H1 (cell line): ENCODE data around the gene PSMB5. TPM values are rescaled to one million over a fixed set of nuclear protein-coding genes. Genes with fewer than 3 reads are reported as not detected.

Source experiments
- BACH1 ChIP-seq: IDR thresholded peaks from 2 replicates; pipeline ENCODE4 v1.6.1; 2012; ENCODE audit warnings: low read length, improper control_type of control experiment
- CEBPB ChIP-seq: IDR thresholded peaks from 2 replicates; pipeline ENCODE4 v1.6.1; 2012; ENCODE audit warnings: low read depth, low read length
- EGR1 ChIP-seq: IDR thresholded peaks from 2 replicates; pipeline ENCODE4 v1.6.1; 2011; ENCODE audit warnings: low read depth, low read length, borderline replicate concordance
- HDAC2 ChIP-seq, 2 experiments: fragments of 300-600 bp in 1 of 2; sonication (generic) in 1 of 2; IDR thresholded peaks; 2 replicates each; pipeline ENCODE4 v1.6.1; 2011 to 2012; ENCODE audit warnings: low read depth in 2 of 2, low read length in 2 of 2, mild to moderate bottlenecking in 2 of 2, moderate library complexity in 2 of 2, borderline replicate concordance in 1 of 2, inconsistent platforms in 1 of 2
- KDM5A ChIP-seq: fragments of 200-600 bp; IDR thresholded peaks from 2 replicates; pipeline ENCODE4 v1.7.1; 2012; ENCODE audit warnings: mild to moderate bottlenecking, low read length, inconsistent platforms, mixed read lengths
- MAFK ChIP-seq: IDR thresholded peaks from 2 replicates; pipeline ENCODE4 v1.6.1; 2012; ENCODE audit warnings: low read depth, mild to moderate bottlenecking, improper control_type of control experiment, low read length
- RXRA ChIP-seq: IDR thresholded peaks from 2 replicates; pipeline ENCODE4 v1.6.1; 2011; ENCODE audit warnings: low read depth, mild to moderate bottlenecking, low read length, moderate library complexity; ENCODE audit not compliant: insufficient read depth
- SRF ChIP-seq: IDR thresholded peaks from 2 replicates; pipeline ENCODE4 v1.6.1; 2011; ENCODE audit warnings: mild to moderate bottlenecking, low read depth, low read length, moderate library complexity
- polyA plus RNA-seq, 7 experiments: library from polyadenylated mRNA; depleted of rRNA in 3 of 7; stranded (reverse) in 5 of 7; unstranded in 2 of 7; fragments of >200 nt in 5 of 7; fragments of 200-250 nt in 2 of 7; gene quantifications; 1 replicate in 5 of 7; 2 replicates in 1 of 7; 4 replicates in 1 of 7; pipeline versions ENCODE4 v1.2.1 to v1.2.3, GENCODE V29; 2011 to 2013; ENCODE audit warnings: missing spikeins in 2 of 7, mixed read lengths in 2 of 7
- total RNA-seq: library from RNA; stranded (reverse); fragmentation: NEBNext Ultra II Directional; extraction: Animal tissue kit (Norgen Biotek cat#: 25700); gene quantifications from 2 replicates; pipeline ENCODE4 v1.2.1, GENCODE V29; 2021
- TF ChIP-seq, protein P1 (sequence below): fragments of 300-600 bp; sonication (generic); IDR thresholded peaks from 2 replicates; pipeline ENCODE4 v1.7.1; 2012; ENCODE audit warnings: low read length, moderate library complexity, mild to moderate bottlenecking, inconsistent platforms; ENCODE audit not compliant: insufficient replicate concordance
- TF ChIP-seq, protein P2 (sequence below): IDR thresholded peaks from 2 replicates; pipeline ENCODE4 v1.6.1; 2012; ENCODE audit warnings: low read length, inconsistent platforms

The PSMB5 gene
- total and polyA plus RNA-seq, 2 of the 8 experiments (the other 6 are each of a cell fraction or from before 2014, with no cell fraction given) = 254 to 510 TPM

GRCh38 chr14:23069413-23069806, 34.7 kb upstream of the PSMB5 start (continued):
- TF ChIP-seq, protein P1, sequence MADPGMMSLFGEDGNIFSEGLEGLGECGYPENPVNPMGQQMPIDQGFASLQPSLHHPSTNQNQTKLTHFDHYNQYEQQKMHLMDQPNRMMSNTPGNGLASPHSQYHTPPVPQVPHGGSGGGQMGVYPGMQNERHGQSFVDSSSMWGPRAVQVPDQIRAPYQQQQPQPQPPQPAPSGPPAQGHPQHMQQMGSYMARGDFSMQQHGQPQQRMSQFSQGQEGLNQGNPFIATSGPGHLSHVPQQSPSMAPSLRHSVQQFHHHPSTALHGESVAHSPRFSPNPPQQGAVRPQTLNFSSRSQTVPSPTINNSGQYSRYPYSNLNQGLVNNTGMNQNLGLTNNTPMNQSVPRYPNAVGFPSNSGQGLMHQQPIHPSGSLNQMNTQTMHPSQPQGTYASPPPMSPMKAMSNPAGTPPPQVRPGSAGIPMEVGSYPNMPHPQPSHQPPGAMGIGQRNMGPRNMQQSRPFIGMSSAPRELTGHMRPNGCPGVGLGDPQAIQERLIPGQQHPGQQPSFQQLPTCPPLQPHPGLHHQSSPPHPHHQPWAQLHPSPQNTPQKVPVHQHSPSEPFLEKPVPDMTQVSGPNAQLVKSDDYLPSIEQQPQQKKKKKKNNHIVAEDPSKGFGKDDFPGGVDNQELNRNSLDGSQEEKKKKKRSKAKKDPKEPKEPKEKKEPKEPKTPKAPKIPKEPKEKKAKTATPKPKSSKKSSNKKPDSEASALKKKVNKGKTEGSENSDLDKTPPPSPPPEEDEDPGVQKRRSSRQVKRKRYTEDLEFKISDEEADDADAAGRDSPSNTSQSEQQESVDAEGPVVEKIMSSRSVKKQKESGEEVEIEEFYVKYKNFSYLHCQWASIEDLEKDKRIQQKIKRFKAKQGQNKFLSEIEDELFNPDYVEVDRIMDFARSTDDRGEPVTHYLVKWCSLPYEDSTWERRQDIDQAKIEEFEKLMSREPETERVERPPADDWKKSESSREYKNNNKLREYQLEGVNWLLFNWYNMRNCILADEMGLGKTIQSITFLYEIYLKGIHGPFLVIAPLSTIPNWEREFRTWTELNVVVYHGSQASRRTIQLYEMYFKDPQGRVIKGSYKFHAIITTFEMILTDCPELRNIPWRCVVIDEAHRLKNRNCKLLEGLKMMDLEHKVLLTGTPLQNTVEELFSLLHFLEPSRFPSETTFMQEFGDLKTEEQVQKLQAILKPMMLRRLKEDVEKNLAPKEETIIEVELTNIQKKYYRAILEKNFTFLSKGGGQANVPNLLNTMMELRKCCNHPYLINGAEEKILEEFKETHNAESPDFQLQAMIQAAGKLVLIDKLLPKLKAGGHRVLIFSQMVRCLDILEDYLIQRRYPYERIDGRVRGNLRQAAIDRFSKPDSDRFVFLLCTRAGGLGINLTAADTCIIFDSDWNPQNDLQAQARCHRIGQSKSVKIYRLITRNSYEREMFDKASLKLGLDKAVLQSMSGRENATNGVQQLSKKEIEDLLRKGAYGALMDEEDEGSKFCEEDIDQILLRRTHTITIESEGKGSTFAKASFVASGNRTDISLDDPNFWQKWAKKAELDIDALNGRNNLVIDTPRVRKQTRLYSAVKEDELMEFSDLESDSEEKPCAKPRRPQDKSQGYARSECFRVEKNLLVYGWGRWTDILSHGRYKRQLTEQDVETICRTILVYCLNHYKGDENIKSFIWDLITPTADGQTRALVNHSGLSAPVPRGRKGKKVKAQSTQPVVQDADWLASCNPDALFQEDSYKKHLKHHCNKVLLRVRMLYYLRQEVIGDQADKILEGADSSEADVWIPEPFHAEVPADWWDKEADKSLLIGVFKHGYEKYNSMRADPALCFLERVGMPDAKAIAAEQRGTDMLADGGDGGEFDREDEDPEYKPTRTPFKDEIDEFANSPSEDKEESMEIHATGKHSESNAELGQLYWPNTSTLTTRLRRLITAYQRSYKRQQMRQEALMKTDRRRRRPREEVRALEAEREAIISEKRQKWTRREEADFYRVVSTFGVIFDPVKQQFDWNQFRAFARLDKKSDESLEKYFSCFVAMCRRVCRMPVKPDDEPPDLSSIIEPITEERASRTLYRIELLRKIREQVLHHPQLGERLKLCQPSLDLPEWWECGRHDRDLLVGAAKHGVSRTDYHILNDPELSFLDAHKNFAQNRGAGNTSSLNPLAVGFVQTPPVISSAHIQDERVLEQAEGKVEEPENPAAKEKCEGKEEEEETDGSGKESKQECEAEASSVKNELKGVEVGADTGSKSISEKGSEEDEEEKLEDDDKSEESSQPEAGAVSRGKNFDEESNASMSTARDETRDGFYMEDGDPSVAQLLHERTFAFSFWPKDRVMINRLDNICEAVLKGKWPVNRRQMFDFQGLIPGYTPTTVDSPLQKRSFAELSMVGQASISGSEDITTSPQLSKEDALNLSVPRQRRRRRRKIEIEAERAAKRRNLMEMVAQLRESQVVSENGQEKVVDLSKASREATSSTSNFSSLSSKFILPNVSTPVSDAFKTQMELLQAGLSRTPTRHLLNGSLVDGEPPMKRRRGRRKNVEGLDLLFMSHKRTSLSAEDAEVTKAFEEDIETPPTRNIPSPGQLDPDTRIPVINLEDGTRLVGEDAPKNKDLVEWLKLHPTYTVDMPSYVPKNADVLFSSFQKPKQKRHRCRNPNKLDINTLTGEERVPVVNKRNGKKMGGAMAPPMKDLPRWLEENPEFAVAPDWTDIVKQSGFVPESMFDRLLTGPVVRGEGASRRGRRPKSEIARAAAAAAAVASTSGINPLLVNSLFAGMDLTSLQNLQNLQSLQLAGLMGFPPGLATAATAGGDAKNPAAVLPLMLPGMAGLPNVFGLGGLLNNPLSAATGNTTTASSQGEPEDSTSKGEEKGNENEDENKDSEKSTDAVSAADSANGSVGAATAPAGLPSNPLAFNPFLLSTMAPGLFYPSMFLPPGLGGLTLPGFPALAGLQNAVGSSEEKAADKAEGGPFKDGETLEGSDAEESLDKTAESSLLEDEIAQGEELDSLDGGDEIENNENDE = no peak
- TF ChIP-seq SRF (no peak), HDAC2 (IDR thresholded peaks at IDR 0.05; ENCODE audit: borderline replicate concordance in 1 of 2, low read depth in 2 of 2, low read length in 2 of 2) (no peak), KDM5A (no peak), EGR1 (no peak), BACH1 (no peak), MAFK (no peak), CEBPB (no peak), RXRA (no peak)
- TF ChIP-seq, protein P2, sequence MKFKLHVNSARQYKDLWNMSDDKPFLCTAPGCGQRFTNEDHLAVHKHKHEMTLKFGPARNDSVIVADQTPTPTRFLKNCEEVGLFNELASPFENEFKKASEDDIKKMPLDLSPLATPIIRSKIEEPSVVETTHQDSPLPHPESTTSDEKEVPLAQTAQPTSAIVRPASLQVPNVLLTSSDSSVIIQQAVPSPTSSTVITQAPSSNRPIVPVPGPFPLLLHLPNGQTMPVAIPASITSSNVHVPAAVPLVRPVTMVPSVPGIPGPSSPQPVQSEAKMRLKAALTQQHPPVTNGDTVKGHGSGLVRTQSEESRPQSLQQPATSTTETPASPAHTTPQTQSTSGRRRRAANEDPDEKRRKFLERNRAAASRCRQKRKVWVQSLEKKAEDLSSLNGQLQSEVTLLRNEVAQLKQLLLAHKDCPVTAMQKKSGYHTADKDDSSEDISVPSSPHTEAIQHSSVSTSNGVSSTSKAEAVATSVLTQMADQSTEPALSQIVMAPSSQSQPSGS = no peak
